Endothelial cell of umbilical vein (primary cell): ENCODE data around the gene CNTN5. TPM values are rescaled to one million over a fixed set of nuclear protein-coding genes. Genes with fewer than 3 reads are reported as not detected.

ENCODE experiments used
- BruUV-seq: library from RNA; stranded (reverse); fragments of 400-500 nt; replicated peaks from 2 replicates; lab custom pipeline; 2021; lab: Mats Ljungman, UMichigan
- CTCF ChIA-PET: fragments of 300-600, 350-600 bp; sonication (Branson Sonifier 250); formaldehyde crosslinking; loops from one replicate; lab custom pipeline; 2021; ENCODE audit warnings: antibody characterized with exemption, inconsistent platforms; lab: Charles Lee
- POLR2A ChIA-PET: fragments of 300-600, 350-600 bp; sonication (Branson Sonifier 250); formaldehyde crosslinking; loops from one replicate; lab custom pipeline; 2021; ENCODE audit warnings: antibody characterized with exemption, inconsistent platforms; lab: Charles Lee
- DNase-seq: peaks from one replicate; pipeline ENCODE4 v3.0.0-alpha.2; 2011; ENCODE audit warnings: low read depth, low spot score
- FAIRE-seq: peaks from 2 replicates; lab custom pipeline; 2011; peaks lifted over from hg19 to GRCh38; lab: Jason Lieb, UNC
- H2AFZ ChIP-seq: 2 replicates; pipeline ENCODE4 v1.6.0; 2012; ENCODE audit warnings: low read depth, low read length, control low read depth, inconsistent platforms
- H3K27ac ChIP-seq: 2 replicates; pipeline ENCODE4 v1.5.1; 2011; ENCODE audit warnings: low read depth, mild to moderate bottlenecking, control low read depth, low read length, moderate library complexity; ENCODE audit not compliant: insufficient read depth
- H3K27me3 ChIP-seq, 2 experiments: 2 replicates each; pipeline versions ENCODE4 v1.6.0 to v1.6.1; 2011; ENCODE audit warnings: low read length in 2 of 2, mixed read lengths in 1 of 2; ENCODE audit not compliant: control insufficient read depth in 2 of 2, insufficient read depth in 2 of 2
- H3K36me3 ChIP-seq, 2 experiments: 2 replicates in 1 of 2; 3 replicates in 1 of 2; pipeline ENCODE4 v1.5.1; 2011; ENCODE audit warnings: low read length in 2 of 2, mild to moderate bottlenecking in 1 of 2, moderate library complexity in 1 of 2; ENCODE audit not compliant: control insufficient read depth in 2 of 2, insufficient read depth in 2 of 2; ENCODE audit errors: extremely low read depth in 1 of 2
- H3K4me1 ChIP-seq: 3 replicates; pipeline ENCODE4 v1.5.1; 2011; ENCODE audit warnings: mild to moderate bottlenecking, low read length; ENCODE audit not compliant: control insufficient read depth, insufficient read depth; ENCODE audit errors: extremely low read depth
- H3K4me2 ChIP-seq: 2 replicates; pipeline ENCODE4 v1.6.1; 2011; ENCODE audit warnings: low read length, control low read depth, mixed read lengths; ENCODE audit not compliant: insufficient read depth
- H3K4me3 ChIP-seq, 3 experiments: fragments of 200-600 bp in 1 of 3; sonication (generic), shearing (Covaris generic) in 1 of 3; replicated peaks in 1 of 3; 2 replicates each; pipeline ENCODE4 v1.5.1; 2011 to 2016; ENCODE audit warnings: control low read depth in 3 of 3, low read length in 3 of 3, mild to moderate bottlenecking in 2 of 3, inconsistent platforms in 1 of 3, low read depth in 1 of 3, moderate library complexity in 1 of 3; ENCODE audit not compliant: insufficient read depth in 1 of 3
- H3K79me2 ChIP-seq: 2 replicates; pipeline ENCODE4 v1.6.0; 2012; ENCODE audit warnings: low read length, inconsistent platforms; ENCODE audit not compliant: control insufficient read depth, insufficient read depth
- H3K9ac ChIP-seq: replicated peaks from 2 replicates; pipeline ENCODE3; 2011; ENCODE audit warnings: low read length, control low read depth; ENCODE audit not compliant: insufficient read depth; ENCODE audit errors: extremely low read depth
- H3K9me1 ChIP-seq: replicated peaks from 3 replicates; pipeline ENCODE4 v1.6.0; 2011; ENCODE audit warnings: mild to moderate bottlenecking, low read length; ENCODE audit not compliant: control insufficient read depth, insufficient read depth; ENCODE audit errors: extremely low read depth
- H3K9me3 ChIP-seq: replicated peaks from 2 replicates; pipeline ENCODE4 v1.5.1; 2012; ENCODE audit warnings: low read length, inconsistent platforms; ENCODE audit not compliant: control insufficient read depth, insufficient read depth
- H4K20me1 ChIP-seq: replicated peaks from 2 replicates; pipeline ENCODE3; 2011; ENCODE audit warnings: mild to moderate bottlenecking, low read length; ENCODE audit not compliant: control insufficient read depth, insufficient read depth; ENCODE audit errors: extremely low read depth
- CTCF ChIP-seq, 2 donors: IDR thresholded peaks; 1 replicate in 1 of 2; 2 replicates in 1 of 2; pipeline ENCODE4 v1.5.1; 2011; ENCODE audit warnings: low read length in 2 of 2, mild to moderate bottlenecking in 2 of 2, moderate library complexity in 2 of 2, control low read depth in 1 of 2, inconsistent platforms in 1 of 2, low read depth in 1 of 2; ENCODE audit not compliant: insufficient read depth in 1 of 2; ENCODE audit errors: extremely low read depth in 1 of 2
- EZH2 ChIP-seq: IDR thresholded peaks from 2 replicates; pipeline ENCODE4 v1.6.1; 2012; ENCODE audit warnings: borderline replicate concordance, low read depth, mild to moderate bottlenecking, moderate library complexity, low read length, inconsistent platforms; ENCODE audit not compliant: severe bottlenecking
- FOS ChIP-seq: IDR thresholded peaks from 2 replicates; pipeline ENCODE4 v1.6.1; 2011; ENCODE audit warnings: mild to moderate bottlenecking, low read length, moderate library complexity, borderline replicate concordance; ENCODE audit not compliant: insufficient read depth
- GATA2 ChIP-seq: IDR thresholded peaks from 2 replicates; pipeline ENCODE4 v1.7.0; 2011; ENCODE audit warnings: low read depth, mild to moderate bottlenecking, moderate library complexity, mixed read lengths, low read length; ENCODE audit not compliant: insufficient read length, insufficient read depth
- JUN ChIP-seq: IDR thresholded peaks from 2 replicates; pipeline ENCODE4 v1.6.1; 2011; ENCODE audit warnings: borderline replicate concordance, low read depth; ENCODE audit not compliant: insufficient read length, insufficient read depth
- MAX ChIP-seq: IDR thresholded peaks from 2 replicates; pipeline ENCODE4 v1.6.1; 2011; ENCODE audit not compliant: insufficient read depth, insufficient read length
- MYC ChIP-seq: IDR thresholded peaks from one replicate; pipeline ENCODE4 v1.6.1; 2011; ENCODE audit warnings: mild to moderate bottlenecking, low read depth, low read length
- POLR2A ChIP-seq: IDR thresholded peaks from 2 replicates; pipeline ENCODE4 v1.6.1; 2012; ENCODE audit warnings: low read depth, mild to moderate bottlenecking, control low read depth, low read length
- POLR2AphosphoS5 ChIP-seq: IDR thresholded peaks from 2 replicates; pipeline ENCODE4 v1.6.1; 2012; ENCODE audit warnings: low read depth, mild to moderate bottlenecking, control low read depth, low read length, moderate library complexity; ENCODE audit not compliant: insufficient read depth
- dilution Hi-C: fragments of 300-500 bp; cut with MboI; formaldehyde crosslinking; loops from one replicate; pipeline ENCODE4 v1.15.0; 2019; ENCODE audit warnings: low sequenced_read_pairs; ENCODE audit not compliant: extremely low pct_ligation_motif_present
- intact Hi-C: fragments of 100-400 bp; cut with micrococcal nuclease; formaldehyde crosslinking; loops from one replicate; pipeline ENCODE4 v1.10.0; 2022
- polyA plus RNA-seq, 4 experiments: library from polyadenylated mRNA; depleted of rRNA in 3 of 4; stranded (reverse) in 3 of 4; unstranded in 1 of 4; fragments of >200 nt; gene quantifications; 2 replicates each; pipeline versions ENCODE4 v1.2.1 to v1.2.3, GENCODE V29; 2011 to 2012; ENCODE audit warnings: missing spikeins in 1 of 4
- total RNA-seq: library from RNA; stranded (reverse); gene quantifications from 2 replicates; pipeline ENCODE4 v1.2.3, GENCODE V29; 2021

Gene CNTN5
- total and polyA plus RNA-seq, 2 donors (not counting 3 experiments of a cell fraction or from before 2014, with no cell fraction given), result not detected

- dilution Hi-C loops (no loop called here), intact Hi-C loops (no loop called here)
- Histone ChIP-seq H3K36me3 (no peaks in the 10 kb centered on the region), H3K9me3 (no peaks in the 10 kb centered on the region), H3K4me3 (no peak overlapping the region), H3K4me2 (no peak overlapping the region), H3K9ac (no peak overlapping the region), H3K27me3 (no peaks in the 10 kb centered on the region), H3K79me2 (no peaks in the 10 kb centered on the region), H4K20me1 (no peaks in the 10 kb centered on the region), H3K27ac (no peak overlapping the region), H3K9me1 (no peaks in the 10 kb centered on the region), H3K4me1 (no peaks in the 10 kb centered on the region), H2AFZ (no peak overlapping the region)
- ChIA-PET CTCF (no interaction called here), POLR2A (no interaction called here)
- FAIRE-seq (no peak), DNase-seq (no peak)
- BruUV-seq, result no TSS peak
- no peak for TF ChIP-seq MAX
- TF ChIP-seq GATA2, result no peak
- TF ChIP-seq JUN, result no peak
- no peak for TF ChIP-seq MYC
- TF ChIP-seq FOS, result no peak
- TF ChIP-seq EZH2, result no peak
- no peak for TF ChIP-seq POLR2A
- TF ChIP-seq CTCF (IDR thresholded peaks at IDR 0.05; ENCODE audit: extremely low read depth in 1 of 2, insufficient read depth in 1 of 2, low read depth in 1 of 2, low read length in 2 of 2), result no peak
- no peak for TF ChIP-seq POLR2AphosphoS5
Observed at GRCh38 chr11:99234534-99234933, 213.8 kb downstream of the CNTN5 start.
